HL-60 (cell line): ENCODE data around the gene ABCA1.

Source experiments
- CTCF ChIP-seq: IDR thresholded peaks from one replicate; pipeline ENCODE4 v1.5.1; 2011; ENCODE audit warnings: low read length, control low read depth, inconsistent platforms; ENCODE audit not compliant: insufficient read depth
- GABPA ChIP-seq: IDR thresholded peaks from 2 replicates; pipeline ENCODE4 v1.6.1; 2012; ENCODE audit warnings: low read depth
- POLR2AphosphoS5 ChIP-seq: IDR thresholded peaks from 2 replicates; pipeline ENCODE4 v1.6.1; 2012; ENCODE audit warnings: low read depth
- SPI1 ChIP-seq: IDR thresholded peaks from 2 replicates; pipeline ENCODE4 v1.6.1; 2012; ENCODE audit warnings: low read depth, mild to moderate bottlenecking, borderline replicate concordance

- peak; percentile 85 for TF ChIP-seq CTCF
- TF ChIP-seq SPI1: no peak
- TF ChIP-seq POLR2AphosphoS5: no peak
- TF ChIP-seq GABPA: no peak
These were observed 64.6 kb downstream of the ABCA1 start for GRCh38 chr9:104863180-104863883.
